SK-N-MC (cell line): Measurements from ENCODE around the gene SLC35F2.

Experiments
- EZH2 ChIP-seq: fragments of 200-600 bp; sonication (generic); IDR thresholded peaks from one replicate; pipeline ENCODE4 v1.6.1; 2017; ENCODE audit warnings: antibody characterized with exemption
- POLR2AphosphoS5 ChIP-seq: IDR thresholded peaks from 2 replicates; pipeline ENCODE4 v1.6.1; 2012; ENCODE audit warnings: mild to moderate bottlenecking, low read depth, low read length, borderline replicate concordance

GRCh38 chr11:107836851-107837250, 21.7 kb downstream of the SLC35F2 start:
- TF ChIP-seq POLR2AphosphoS5 (no peak), EZH2 (no peak)
